GM12878 (cell line): ENCODE data around the gene GARIN5A. TPM values are rescaled to one million over a fixed set of nuclear protein-coding genes. Genes with fewer than 3 reads are reported as not detected.

Source experiments
- ATAC-seq: fragments of 200-7000 bp; cut with Tn5 transposase; 3 replicates; pipeline ENCODE4 v1.9.1; 2020; ENCODE audit warnings: mild to moderate bottlenecking, moderate library complexity
- BruUV-seq: library from RNA; stranded (reverse); fragments of 400-500 nt; replicated peaks from 2 replicates; lab custom pipeline; 2021; lab: Mats Ljungman, UMichigan
- CTCF ChIA-PET: fragments of 300-600 bp; sonication (Branson Sonifier 250); formaldehyde crosslinking; extraction: SDS; loops from one replicate; lab custom pipeline; 2021; ENCODE audit warnings: inconsistent platforms; lab: Yijun Ruan, JAX
- POLR2A ChIA-PET: fragments of 350-600 bp; formaldehyde crosslinking; extraction: SDS; loops from one replicate; lab custom pipeline; 2021; ENCODE audit warnings: inconsistent platforms; lab: Charles Lee
- RAD21 ChIA-PET: fragments of 300-600 bp; sonication (Branson Sonifier 250); formaldehyde crosslinking; loops from one replicate; lab custom pipeline; 2023; ENCODE audit warnings: antibody characterized with exemption; ENCODE audit not compliant: unreplicated experiment; lab: Charles Lee
- SMC1A ChIA-PET: fragments of 300-600 bp; sonication (Branson Sonifier 250); formaldehyde crosslinking; loops from one replicate; lab custom pipeline; 2023; ENCODE audit not compliant: unreplicated experiment, uncharacterized antibody; lab: Charles Lee
- DNase-seq: peaks from one replicate; pipeline ENCODE4 v3.0.0-alpha.2; 2011; ENCODE audit warnings: low read depth, low spot score
- FAIRE-seq: peaks from 3 replicates; lab custom pipeline; 2011; peaks lifted over from hg19 to GRCh38; lab: Jason Lieb, UNC
- H2AFZ ChIP-seq: 2 replicates; pipeline ENCODE4 v1.6.0; 2011; ENCODE audit warnings: low read depth, low read length, control low read depth; ENCODE audit not compliant: control insufficient read depth
- H3K27ac ChIP-seq: 2 replicates; pipeline ENCODE4 v1.5.1; 2011; ENCODE audit warnings: control low read depth; ENCODE audit not compliant: control insufficient read depth, insufficient read depth
- H3K27me3 ChIP-seq, 2 experiments: replicated peaks in 1 of 2; 2 replicates each; pipeline versions ENCODE4 v1.6.0 to v1.6.1; 2011; ENCODE audit warnings: low read length in 1 of 2; ENCODE audit not compliant: control insufficient read depth in 2 of 2, insufficient read depth in 2 of 2
- H3K36me3 ChIP-seq, 2 experiments: 2 replicates each; pipeline ENCODE4 v1.5.1; 2011; ENCODE audit warnings: low read length in 1 of 2; ENCODE audit not compliant: control insufficient read depth in 2 of 2, insufficient read depth in 2 of 2
- H3K4me1 ChIP-seq: 2 replicates; pipeline ENCODE4 v1.6.1; 2011; ENCODE audit warnings: mild to moderate bottlenecking, low read length, moderate library complexity, mixed read lengths; ENCODE audit not compliant: control insufficient read depth, insufficient read depth
- H3K4me2 ChIP-seq: 2 replicates; pipeline ENCODE4 v1.6.0; 2011; ENCODE audit warnings: control low read depth; ENCODE audit not compliant: control insufficient read depth, insufficient read depth
- H3K4me3 ChIP-seq: fragments of 200-600 bp; sonication (generic); 2 replicates; pipeline ENCODE4 v1.5.1; 2016
- H3K79me2 ChIP-seq: 2 replicates; pipeline ENCODE4 v1.6.0; 2011; ENCODE audit warnings: low read length; ENCODE audit not compliant: control insufficient read depth, insufficient read depth
- H3K9ac ChIP-seq: 2 replicates; pipeline ENCODE4 v1.8.0; 2011; ENCODE audit warnings: low read length, control low read depth, mixed read lengths; ENCODE audit not compliant: control insufficient read depth, insufficient read depth
- H3K9me3 ChIP-seq: replicated peaks from 3 replicates; pipeline ENCODE4 v1.5.1; 2011; ENCODE audit warnings: mild to moderate bottlenecking, low read length; ENCODE audit not compliant: control insufficient read depth, insufficient read depth
- H4K20me1 ChIP-seq: 2 replicates; pipeline ENCODE4 v1.6.0; 2011; ENCODE audit not compliant: control insufficient read depth, insufficient read depth
- CHD1 ChIP-seq: IDR thresholded peaks from 2 replicates; pipeline ENCODE4 v1.6.1; 2012; ENCODE audit warnings: low read depth, low read length, improper control_type of control experiment
- CHD4 ChIP-seq: fragments of 200-600 bp; sonication (generic); IDR thresholded peaks from 2 replicates; pipeline ENCODE4 v1.6.1; 2016; ENCODE audit warnings: mild to moderate bottlenecking
- HCFC1 ChIP-seq: fragments of 150-350 bp; IDR thresholded peaks from 2 replicates; pipeline ENCODE4 v1.6.1; 2014; ENCODE audit warnings: low read length
- SMARCA5 ChIP-seq: fragments of 450-650 bp; IDR thresholded peaks from 2 replicates; pipeline ENCODE4 v1.6.1; 2017; ENCODE audit warnings: mild to moderate bottlenecking
- WGBS: methylation state at CpG from one replicate; pipeline ENCODE4 v1.1.6; 2016; ENCODE audit warnings: low lambda C conversion rate; ENCODE audit not compliant: insufficient replicate concordance, insufficient coverage; ENCODE audit errors: missing lambda C conversion rate; 5-methylcytosine and 5-hydroxymethylcytosine counted together
- in situ Hi-C: fragments of 300-500 bp; cut with MboI; formaldehyde crosslinking; loops from 9 replicates; pipeline ENCODE4 v1.14.3; 2018; ENCODE audit warnings: mixed read lengths
- intact Hi-C: fragments of 100-400 bp; cut with micrococcal nuclease; formaldehyde crosslinking; loops from one replicate; pipeline ENCODE4 v1.14.2; 2022; ENCODE audit not compliant: unreplicated experiment
- polyA plus RNA-seq, 11 experiments: library from polyadenylated mRNA; depleted of rRNA in 4 of 11; unstranded in 6 of 11; stranded (reverse) in 5 of 11; fragments of >200 nt; fragmentation: Nextera tagmentation in 4 of 11; fragmentation: Illumina TruSeq in 1 of 11; extraction: Ambion mirVana in 4 of 11; extraction: Trizol in 1 of 11; gene quantifications; 1 replicate in 1 of 11; 2 replicates in 10 of 11; pipeline versions ENCODE4 v1.2.1 to v1.2.3, GENCODE V29; 2011 to 2016; ENCODE audit warnings: inconsistent platforms in 2 of 11, missing spikeins in 2 of 11, low read depth in 1 of 11
- total RNA-seq, 4 experiments: library from RNA; depleted of rRNA in 3 of 4; stranded (reverse); fragments of >200 nt in 3 of 4; fragmentation: Illumina TruSeq in 1 of 4; extraction: Trizol in 1 of 4; gene quantifications; 2 replicates each; pipeline versions ENCODE4 v1.2.1 to v1.2.3, GENCODE V29; 2013 to 2021
- TF ChIP-seq, protein P1 (sequence below): fragments of 450-650 bp; IDR thresholded peaks from 2 replicates; pipeline ENCODE4 v1.6.1; 2017; ENCODE audit warnings: low read depth, mild to moderate bottlenecking, moderate library complexity
- TF ChIP-seq, protein P2 (sequence below): fragments of 450-650 bp; formaldehyde crosslinking; IDR thresholded peaks from 2 replicates; pipeline ENCODE4 v1.4.0; 2022; ENCODE audit warnings: mild to moderate bottlenecking, moderate library complexity
- TF ChIP-seq, protein P3 (sequence below): IDR thresholded peaks from 2 replicates; pipeline ENCODE4 v1.6.1; 2012; ENCODE audit warnings: low read length, inconsistent platforms
- TF ChIP-seq, protein P4 (sequence below): fragments of 450-650 bp; IDR thresholded peaks from 2 replicates; pipeline ENCODE4 v1.6.1; 2017; ENCODE audit warnings: mild to moderate bottlenecking, moderate library complexity

The GARIN5A gene
- total and polyA plus RNA-seq, 10 of the 15 experiments (the other 5 are each of a cell fraction or from before 2014, with no cell fraction given) = 0.18 to 1.2 (median 0.24) TPM; not detected in 6

DNA sequence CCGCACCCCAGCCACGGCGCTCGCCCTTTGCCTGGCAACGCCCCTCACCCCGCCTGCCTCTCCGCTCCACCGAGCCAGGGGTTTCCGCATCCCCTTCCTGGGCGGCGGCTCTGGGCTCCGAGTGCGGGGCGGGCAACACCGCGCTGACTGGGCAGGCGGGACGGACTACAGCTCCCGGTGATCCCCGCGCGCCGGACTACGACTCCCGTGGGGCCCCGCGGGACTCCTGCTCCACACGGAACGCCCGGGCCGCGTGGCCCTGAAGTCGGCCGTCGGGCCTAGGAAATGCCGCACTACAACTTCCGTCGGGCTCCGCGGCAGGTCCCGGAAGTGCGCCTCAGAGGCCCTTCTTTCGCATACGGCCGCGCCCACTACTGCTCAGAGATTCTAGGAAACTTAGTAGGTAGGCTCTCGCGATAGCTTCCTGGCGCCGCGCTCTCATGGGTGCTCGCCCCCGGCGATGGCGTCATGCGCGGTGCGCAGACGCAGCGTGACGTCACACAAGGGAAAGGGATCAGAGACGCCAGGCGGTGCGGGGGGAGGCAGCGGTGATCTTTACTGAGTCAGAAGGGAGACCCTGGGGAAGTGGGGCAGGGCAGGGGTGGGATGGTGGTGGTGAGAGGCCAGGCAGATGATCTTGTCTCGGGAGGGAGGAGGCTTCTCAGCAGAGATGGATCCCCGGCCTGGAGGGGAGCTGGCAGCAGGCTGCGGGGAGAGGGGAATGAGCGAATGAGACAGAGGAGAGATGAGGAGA is 34.6 kb upstream of the GARIN5A start, which contains the start of gene JOSD2:
Gene JOSD2 (minus strand): TSS at position 123 of the 754 bp plus-strand sequence. CDS start 760 bp downstream, outside the sequence.
- intact Hi-C loops (no loop called here), in situ Hi-C loops (no loop called here)
- Histone ChIP-seq H3K27ac (peak within 1 kb of the TSS; percentile 67), H3K27me3 (no peaks in the 10 kb centered on the region), H4K20me1 (no peaks in the 10 kb centered on the region), H3K36me3 (no peaks in the 10 kb centered on the region), H2AFZ (peak within 1 kb of the TSS; percentile 82), H3K4me2 (peak within 1 kb of the TSS; percentile 99), H3K4me1 (peaks cover 3% of the 10 kb centered on the region; the same call in 1 of the 2 replicates), H3K9ac (peak within 1 kb of the TSS; percentile 80), H3K79me2 (no peaks in the 10 kb centered on the region), H3K4me3 (peak within 1 kb of the TSS; percentile 81), H3K9me3 (no peaks in the 10 kb centered on the region)
- FAIRE-seq (peak; percentile 99), ATAC-seq (peak; percentile 98), DNase-seq (peak; percentile 94)
- WGBS = under 1% methylated on average over 66 of the region's 69 CpGs
- CTCF ChIA-PET = interaction anchor here (0.6 to 2.4 kb wide), 8 partner anchors 23 to 220 kb away, joined by 3 to 10 read pairs (median 4); no protein-coding TSS in a partner anchor
- BruUV-seq = no TSS peak
- POLR2A ChIA-PET = interaction anchor here (1.2 kb wide), 1 partner anchor 153 kb away, joined by 4 read pairs; no protein-coding TSS in a partner anchor
- RAD21 ChIA-PET = interaction anchor here (0.6 to 1.4 kb wide), 5 partner anchors 17 to 272 kb away, joined by 3 to 4 read pairs (median 3); no protein-coding TSS in a partner anchor
- SMC1A ChIA-PET = interaction anchor here (0.6 kb wide), 1 partner anchor 158 kb away, joined by 4 read pairs; no protein-coding TSS in a partner anchor
- no peak for TF ChIP-seq CHD4
- peak; percentile 98 for TF ChIP-seq HCFC1
- TF ChIP-seq, protein P1, sequence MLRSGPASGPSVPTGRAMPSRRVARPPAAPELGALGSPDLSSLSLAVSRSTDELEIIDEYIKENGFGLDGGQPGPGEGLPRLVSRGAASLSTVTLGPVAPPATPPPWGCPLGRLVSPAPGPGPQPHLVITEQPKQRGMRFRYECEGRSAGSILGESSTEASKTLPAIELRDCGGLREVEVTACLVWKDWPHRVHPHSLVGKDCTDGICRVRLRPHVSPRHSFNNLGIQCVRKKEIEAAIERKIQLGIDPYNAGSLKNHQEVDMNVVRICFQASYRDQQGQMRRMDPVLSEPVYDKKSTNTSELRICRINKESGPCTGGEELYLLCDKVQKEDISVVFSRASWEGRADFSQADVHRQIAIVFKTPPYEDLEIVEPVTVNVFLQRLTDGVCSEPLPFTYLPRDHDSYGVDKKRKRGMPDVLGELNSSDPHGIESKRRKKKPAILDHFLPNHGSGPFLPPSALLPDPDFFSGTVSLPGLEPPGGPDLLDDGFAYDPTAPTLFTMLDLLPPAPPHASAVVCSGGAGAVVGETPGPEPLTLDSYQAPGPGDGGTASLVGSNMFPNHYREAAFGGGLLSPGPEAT = peak; percentile 31; the same call in 1 of the 2 replicates
- TF ChIP-seq, protein P2, sequence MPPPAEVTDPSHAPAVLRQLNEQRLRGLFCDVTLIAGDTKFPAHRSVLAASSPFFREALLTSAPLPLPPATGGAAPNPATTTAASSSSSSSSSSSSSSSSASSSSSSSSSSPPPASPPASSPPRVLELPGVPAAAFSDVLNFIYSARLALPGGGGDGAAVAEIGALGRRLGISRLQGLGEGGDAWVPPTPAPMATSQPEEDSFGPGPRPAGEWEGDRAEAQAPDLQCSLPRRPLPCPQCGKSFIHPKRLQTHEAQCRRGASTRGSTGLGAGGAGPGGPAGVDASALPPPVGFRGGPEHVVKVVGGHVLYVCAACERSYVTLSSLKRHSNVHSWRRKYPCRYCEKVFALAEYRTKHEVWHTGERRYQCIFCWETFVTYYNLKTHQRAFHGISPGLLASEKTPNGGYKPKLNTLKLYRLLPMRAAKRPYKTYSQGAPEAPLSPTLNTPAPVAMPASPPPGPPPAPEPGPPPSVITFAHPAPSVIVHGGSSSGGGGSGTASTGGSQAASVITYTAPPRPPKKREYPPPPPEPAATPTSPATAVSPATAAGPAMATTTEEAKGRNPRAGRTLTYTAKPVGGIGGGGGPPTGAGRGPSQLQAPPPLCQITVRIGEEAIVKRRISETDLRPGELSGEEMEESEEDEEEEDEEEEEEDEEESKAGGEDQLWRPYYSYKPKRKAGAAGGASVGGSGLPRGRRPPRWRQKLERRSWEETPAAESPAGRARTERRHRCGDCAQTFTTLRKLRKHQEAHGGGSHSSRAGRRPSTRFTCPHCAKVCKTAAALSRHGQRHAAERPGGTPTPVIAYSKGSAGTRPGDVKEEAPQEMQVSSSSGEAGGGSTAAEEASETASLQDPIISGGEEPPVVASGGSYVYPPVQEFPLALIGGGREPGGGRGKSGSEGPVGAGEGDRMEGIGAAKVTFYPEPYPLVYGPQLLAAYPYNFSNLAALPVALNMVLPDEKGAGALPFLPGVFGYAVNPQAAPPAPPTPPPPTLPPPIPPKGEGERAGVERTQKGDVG = no peak
- TF ChIP-seq SMARCA5 = peak; percentile 40; the same call in 1 of the 2 replicates
- TF ChIP-seq, protein P3, sequence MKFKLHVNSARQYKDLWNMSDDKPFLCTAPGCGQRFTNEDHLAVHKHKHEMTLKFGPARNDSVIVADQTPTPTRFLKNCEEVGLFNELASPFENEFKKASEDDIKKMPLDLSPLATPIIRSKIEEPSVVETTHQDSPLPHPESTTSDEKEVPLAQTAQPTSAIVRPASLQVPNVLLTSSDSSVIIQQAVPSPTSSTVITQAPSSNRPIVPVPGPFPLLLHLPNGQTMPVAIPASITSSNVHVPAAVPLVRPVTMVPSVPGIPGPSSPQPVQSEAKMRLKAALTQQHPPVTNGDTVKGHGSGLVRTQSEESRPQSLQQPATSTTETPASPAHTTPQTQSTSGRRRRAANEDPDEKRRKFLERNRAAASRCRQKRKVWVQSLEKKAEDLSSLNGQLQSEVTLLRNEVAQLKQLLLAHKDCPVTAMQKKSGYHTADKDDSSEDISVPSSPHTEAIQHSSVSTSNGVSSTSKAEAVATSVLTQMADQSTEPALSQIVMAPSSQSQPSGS = peak; percentile 80
- TF ChIP-seq CHD1 = no peak
- TF ChIP-seq, protein P4, sequence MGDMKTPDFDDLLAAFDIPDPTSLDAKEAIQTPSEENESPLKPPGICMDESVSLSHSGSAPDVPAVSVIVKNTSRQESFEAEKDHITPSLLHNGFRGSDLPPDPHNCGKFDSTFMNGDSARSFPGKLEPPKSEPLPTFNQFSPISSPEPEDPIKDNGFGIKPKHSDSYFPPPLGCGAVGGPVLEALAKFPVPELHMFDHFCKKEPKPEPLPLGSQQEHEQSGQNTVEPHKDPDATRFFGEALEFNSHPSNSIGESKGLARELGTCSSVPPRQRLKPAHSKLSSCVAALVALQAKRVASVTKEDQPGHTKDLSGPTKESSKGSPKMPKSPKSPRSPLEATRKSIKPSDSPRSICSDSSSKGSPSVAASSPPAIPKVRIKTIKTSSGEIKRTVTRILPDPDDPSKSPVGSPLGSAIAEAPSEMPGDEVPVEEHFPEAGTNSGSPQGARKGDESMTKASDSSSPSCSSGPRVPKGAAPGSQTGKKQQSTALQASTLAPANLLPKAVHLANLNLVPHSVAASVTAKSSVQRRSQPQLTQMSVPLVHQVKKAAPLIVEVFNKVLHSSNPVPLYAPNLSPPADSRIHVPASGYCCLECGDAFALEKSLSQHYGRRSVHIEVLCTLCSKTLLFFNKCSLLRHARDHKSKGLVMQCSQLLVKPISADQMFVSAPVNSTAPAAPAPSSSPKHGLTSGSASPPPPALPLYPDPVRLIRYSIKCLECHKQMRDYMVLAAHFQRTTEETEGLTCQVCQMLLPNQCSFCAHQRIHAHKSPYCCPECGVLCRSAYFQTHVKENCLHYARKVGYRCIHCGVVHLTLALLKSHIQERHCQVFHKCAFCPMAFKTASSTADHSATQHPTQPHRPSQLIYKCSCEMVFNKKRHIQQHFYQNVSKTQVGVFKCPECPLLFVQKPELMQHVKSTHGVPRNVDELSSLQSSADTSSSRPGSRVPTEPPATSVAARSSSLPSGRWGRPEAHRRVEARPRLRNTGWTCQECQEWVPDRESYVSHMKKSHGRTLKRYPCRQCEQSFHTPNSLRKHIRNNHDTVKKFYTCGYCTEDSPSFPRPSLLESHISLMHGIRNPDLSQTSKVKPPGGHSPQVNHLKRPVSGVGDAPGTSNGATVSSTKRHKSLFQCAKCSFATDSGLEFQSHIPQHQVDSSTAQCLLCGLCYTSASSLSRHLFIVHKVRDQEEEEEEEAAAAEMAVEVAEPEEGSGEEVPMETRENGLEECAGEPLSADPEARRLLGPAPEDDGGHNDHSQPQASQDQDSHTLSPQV = 0 out of 2 replicates have a peak, but pooled peaks have one; percentile 51
